Measurements from ENCODE around the gene GRAP.

The GRAP gene

GRCh38 chr17:19016297-19016696 lies 30.5 kb downstream of the GRAP start:
- H3K4me3 ChIP-seq (ENCODE audit: control insufficient read depth, low read depth, low read length), result no peak overlapping the region
- TF ChIP-seq CTCF (IDR thresholded peaks at IDR 0.05; ENCODE audit: control insufficient read depth, insufficient read depth, low read depth, low read length, missing control alignments), result no peak
- DNase-seq (ENCODE audit: low read depth), result no peak

- no peak for TF ChIP-seq CTCF (IDR thresholded peaks at IDR 0.05; ENCODE audit: control insufficient read depth, insufficient read depth, low read depth, low read length, missing control alignments)
- DNase-seq (ENCODE audit: low read depth), result no peak
- no peak overlapping the region for H3K4me3 ChIP-seq (ENCODE audit: control insufficient read depth, low read depth, low read length)
Measured at GRCh38 chr17:19015428-19015827, 31.3 kb downstream of the GRAP start.

- TF ChIP-seq CTCF (IDR thresholded peaks at IDR 0.05; ENCODE audit: control insufficient read depth, insufficient read depth, low read depth, low read length, missing control alignments), result no peak
- no peak for DNase-seq (ENCODE audit: low read depth)
- no peak overlapping the region for H3K4me3 ChIP-seq (ENCODE audit: control insufficient read depth, low read depth, low read length)
Measured at GRCh38 chr17:19014628-19015215, 32.0 kb downstream of the GRAP start.

GRCh38 chr17:19013806-19014627 lies 32.7 kb downstream of the GRAP start:
- no peak for TF ChIP-seq CTCF (IDR thresholded peaks at IDR 0.05; ENCODE audit: control insufficient read depth, insufficient read depth, low read depth, low read length, missing control alignments)
- H3K4me3 ChIP-seq (ENCODE audit: control insufficient read depth, low read depth, low read length), result no peak overlapping the region
- DNase-seq (ENCODE audit: low read depth), result no peak

- no peak overlapping the region for H3K4me3 ChIP-seq (ENCODE audit: control insufficient read depth, low read depth, low read length)
- TF ChIP-seq CTCF (IDR thresholded peaks at IDR 0.05; ENCODE audit: control insufficient read depth, insufficient read depth, low read depth, low read length, missing control alignments), result no peak
- no peak for DNase-seq (ENCODE audit: low read depth)
Measured at GRCh38 chr17:19013226-19013625, 33.5 kb downstream of the GRAP start.

GRCh38 chr17:19012171-19013080 lies 34.3 kb downstream of the GRAP start:
- TF ChIP-seq CTCF (IDR thresholded peaks at IDR 0.05; ENCODE audit: control insufficient read depth, insufficient read depth, low read depth, low read length, missing control alignments), result no peak
- DNase-seq (ENCODE audit: low read depth), result no peak
- no peak overlapping the region for H3K4me3 ChIP-seq (ENCODE audit: control insufficient read depth, low read depth, low read length)
